Prostate gland (tissue), 2 donors: ENCODE results near the gene ALDH3A1.

Experiments
- POLR2A ChIP-seq: fragments of 450-650 bp; IDR thresholded peaks from one replicate; pipeline ENCODE4 v1.6.1; 2016; ENCODE audit warnings: antibody characterized with exemption, mild to moderate bottlenecking
- TF ChIP-seq, protein P1 (sequence below), 4 experiments: fragments of 200-600 bp in 2 of 4; fragments of 450-650 bp in 2 of 4; sonication (generic) in 2 of 4; IDR thresholded peaks; 1 replicate in 3 of 4; 2 replicates in 1 of 4; pipeline ENCODE4 v1.5.1; 2016 to 2019; ENCODE audit warnings: antibody characterized with exemption in 4 of 4, mild to moderate bottlenecking in 2 of 4, moderate library complexity in 2 of 4

DNA sequence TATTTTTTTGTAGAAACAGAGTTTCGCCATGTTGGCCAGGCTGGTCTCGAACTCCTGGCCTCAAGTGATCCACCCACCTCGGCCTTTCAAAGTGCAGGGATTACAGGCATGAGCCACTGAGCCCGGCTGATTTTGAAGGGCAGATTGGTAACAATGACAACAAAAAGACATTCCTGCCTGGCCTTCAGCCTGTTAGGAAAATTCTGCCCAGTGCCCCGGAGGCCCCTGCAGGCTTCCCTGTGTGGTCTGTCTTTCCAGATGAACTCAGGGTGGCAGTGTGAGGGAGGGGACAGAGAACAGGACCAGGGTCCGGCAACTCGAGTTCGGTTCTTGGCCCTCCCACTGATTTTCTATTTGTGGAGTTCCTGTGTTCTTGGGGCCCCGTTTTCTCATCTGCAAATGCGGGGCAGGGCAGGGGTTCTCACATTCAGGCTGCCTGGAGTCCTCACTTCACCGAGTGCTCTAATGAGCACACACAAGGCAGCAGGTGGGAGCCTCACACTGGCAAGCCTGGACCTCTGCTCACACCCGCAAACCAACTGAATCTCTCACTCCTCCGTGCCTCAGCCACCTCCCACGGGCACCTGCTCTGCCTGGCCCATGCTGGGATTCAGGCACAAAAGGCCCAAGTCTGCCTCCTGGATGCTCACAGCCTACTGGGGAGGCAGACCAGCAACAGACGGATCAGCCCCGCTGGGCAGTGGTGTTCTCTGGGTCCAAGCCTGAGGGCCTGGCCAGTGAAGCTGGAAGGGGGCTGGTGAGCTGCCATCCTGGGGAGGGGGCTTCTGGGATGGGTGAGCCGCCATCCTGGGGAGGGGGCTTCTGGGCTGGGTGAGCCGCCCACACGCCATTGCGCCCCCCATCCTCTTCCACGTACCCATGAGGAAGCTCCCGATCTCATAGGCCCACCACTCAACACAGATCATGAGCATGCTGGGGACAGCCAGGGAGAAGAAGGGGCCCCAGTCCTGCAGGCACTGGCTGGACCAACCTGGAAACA is 42.0 kb downstream of the ALDH3A1 start:
- TF ChIP-seq, protein P1, sequence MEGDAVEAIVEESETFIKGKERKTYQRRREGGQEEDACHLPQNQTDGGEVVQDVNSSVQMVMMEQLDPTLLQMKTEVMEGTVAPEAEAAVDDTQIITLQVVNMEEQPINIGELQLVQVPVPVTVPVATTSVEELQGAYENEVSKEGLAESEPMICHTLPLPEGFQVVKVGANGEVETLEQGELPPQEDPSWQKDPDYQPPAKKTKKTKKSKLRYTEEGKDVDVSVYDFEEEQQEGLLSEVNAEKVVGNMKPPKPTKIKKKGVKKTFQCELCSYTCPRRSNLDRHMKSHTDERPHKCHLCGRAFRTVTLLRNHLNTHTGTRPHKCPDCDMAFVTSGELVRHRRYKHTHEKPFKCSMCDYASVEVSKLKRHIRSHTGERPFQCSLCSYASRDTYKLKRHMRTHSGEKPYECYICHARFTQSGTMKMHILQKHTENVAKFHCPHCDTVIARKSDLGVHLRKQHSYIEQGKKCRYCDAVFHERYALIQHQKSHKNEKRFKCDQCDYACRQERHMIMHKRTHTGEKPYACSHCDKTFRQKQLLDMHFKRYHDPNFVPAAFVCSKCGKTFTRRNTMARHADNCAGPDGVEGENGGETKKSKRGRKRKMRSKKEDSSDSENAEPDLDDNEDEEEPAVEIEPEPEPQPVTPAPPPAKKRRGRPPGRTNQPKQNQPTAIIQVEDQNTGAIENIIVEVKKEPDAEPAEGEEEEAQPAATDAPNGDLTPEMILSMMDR (IDR thresholded peaks at IDR 0.05): no peak
- TF ChIP-seq POLR2A: no peak
